Keratinocyte (primary cell): ENCODE data around the gene ITIH2. TPM values are rescaled to one million over a fixed set of nuclear protein-coding genes. Genes with fewer than 3 reads are reported as not detected.

Source experiments
- DNase-seq: peaks from one replicate; pipeline ENCODE4 v3.0.0-alpha.2; 2011; ENCODE audit warnings: low read depth, missing footprints, low spot score
- FAIRE-seq: peaks from 2 replicates; lab custom pipeline; 2011; peaks lifted over from hg19 to GRCh38; lab: Jason Lieb, UNC
- H2AFZ ChIP-seq: 2 replicates; pipeline ENCODE4 v1.6.0; 2012; ENCODE audit warnings: low read length, control low read depth, inconsistent platforms; ENCODE audit not compliant: control insufficient read depth
- H3K27ac ChIP-seq: 2 replicates; pipeline ENCODE4 v1.5.1; 2011; ENCODE audit warnings: low read length; ENCODE audit not compliant: control insufficient read depth, insufficient read depth
- H3K27me3 ChIP-seq: 3 replicates; pipeline ENCODE4 v1.6.0; 2011; ENCODE audit warnings: low read length; ENCODE audit not compliant: control insufficient read depth, insufficient read depth; ENCODE audit errors: extremely low read depth
- H3K36me3 ChIP-seq, 2 experiments: 2 replicates in 1 of 2; 3 replicates in 1 of 2; pipeline ENCODE4 v1.5.1; 2011; ENCODE audit warnings: low read length in 2 of 2, mild to moderate bottlenecking in 1 of 2; ENCODE audit not compliant: control insufficient read depth in 2 of 2, insufficient read depth in 2 of 2; ENCODE audit errors: extremely low read depth in 1 of 2
- H3K4me1 ChIP-seq: 3 replicates; pipeline ENCODE4 v1.5.1; 2011; ENCODE audit warnings: low read length; ENCODE audit not compliant: control insufficient read depth, insufficient read depth; ENCODE audit errors: extremely low read depth
- H3K4me2 ChIP-seq: 3 replicates; pipeline ENCODE4 v1.6.0; 2011; ENCODE audit warnings: low read depth, low read length; ENCODE audit not compliant: control insufficient read depth, insufficient read depth; ENCODE audit errors: extremely low read depth
- H3K4me3 ChIP-seq, 3 experiments: fragments of 200-600 bp in 1 of 3; sonication (generic) in 1 of 3; 2 replicates in 2 of 3; 3 replicates in 1 of 3; pipeline ENCODE4 v1.5.1; 2011 to 2016; ENCODE audit warnings: low read length in 3 of 3, mild to moderate bottlenecking in 3 of 3, control low read depth in 2 of 3, inconsistent platforms in 1 of 3, low read depth in 1 of 3, mixed read lengths in 1 of 3, mixed run types in 1 of 3, moderate library complexity in 1 of 3; ENCODE audit not compliant: control insufficient read depth in 2 of 3, insufficient read depth in 2 of 3; ENCODE audit errors: extremely low read depth in 1 of 3
- H3K79me2 ChIP-seq: 2 replicates; pipeline ENCODE4 v1.6.0; 2012; ENCODE audit warnings: low read length; ENCODE audit not compliant: control insufficient read depth, insufficient read depth
- H3K9ac ChIP-seq: 3 replicates; pipeline ENCODE4 v1.6.0; 2011; ENCODE audit warnings: low read length; ENCODE audit not compliant: control insufficient read depth, insufficient read depth; ENCODE audit errors: extremely low read depth
- H3K9me1 ChIP-seq: 3 replicates; pipeline ENCODE4 v1.6.0; 2011; ENCODE audit warnings: low read length; ENCODE audit not compliant: control insufficient read depth, insufficient read depth; ENCODE audit errors: extremely low read depth
- H3K9me3 ChIP-seq: 2 replicates; pipeline ENCODE4 v1.5.1; 2012; ENCODE audit warnings: low read depth, low read length; ENCODE audit not compliant: control insufficient read depth
- H4K20me1 ChIP-seq: 3 replicates; pipeline ENCODE4 v1.6.0; 2011; ENCODE audit warnings: low read length; ENCODE audit not compliant: control insufficient read depth, insufficient read depth; ENCODE audit errors: extremely low read depth
- CTCF ChIP-seq, 3 experiments: IDR thresholded peaks in 1 of 3; conservative IDR thresholded peaks in 1 of 3; optimal IDR thresholded peaks in 1 of 3; 2 replicates in 2 of 3; 3 replicates in 1 of 3; pipeline versions ENCODE3 to v1.5.1; 2011; ENCODE audit warnings: low read length in 3 of 3, mild to moderate bottlenecking in 3 of 3, moderate library complexity in 2 of 3, control low read depth in 1 of 3, inconsistent platforms in 1 of 3; ENCODE audit not compliant: insufficient read depth in 2 of 3; ENCODE audit errors: extremely low read depth in 1 of 3
- EZH2 ChIP-seq: IDR thresholded peaks from one replicate; pipeline ENCODE4 v1.6.1; 2012; ENCODE audit warnings: inconsistent platforms, mild to moderate bottlenecking, low read length, moderate library complexity
- dilution Hi-C: fragments of 300-500 bp; cut with MboI; formaldehyde crosslinking; loops from one replicate; pipeline ENCODE4 v1.7.0; 2020; ENCODE audit warnings: low sequenced_read_pairs; ENCODE audit not compliant: extremely low pct_ligation_motif_present
- polyA plus RNA-seq, 5 experiments: library from polyadenylated mRNA; depleted of rRNA in 3 of 5; stranded (reverse) in 3 of 5; stranded (forward) in 1 of 5; unstranded in 1 of 5; fragments of >200 nt; gene quantifications; 1 replicate in 1 of 5; 2 replicates in 3 of 5; 3 replicates in 1 of 5; pipeline versions ENCODE4 v1.2.1 to v1.2.3, GENCODE V29; 2011 to 2012; ENCODE audit warnings: missing spikeins in 2 of 5, low read depth in 1 of 5, low replicate concordance in 1 of 5

The ITIH2 gene
- polyA plus RNA-seq, 1 donor (not counting 4 experiments of a cell fraction or from before 2014, with no cell fraction given) = not detected

GRCh38 chr10:7667262-7668141, 35.6 kb upstream of the ITIH2 start:
- no peak overlapping the region for H3K4me2 ChIP-seq
- no peaks in the 10 kb centered on the region for H3K9me1 ChIP-seq
- FAIRE-seq = no peak
- H3K9me3 ChIP-seq = no peaks in the 10 kb centered on the region
- H3K27me3 ChIP-seq = peaks cover 33% of the 10 kb centered on the region
- no peaks in the 10 kb centered on the region for H3K79me2 ChIP-seq
- no peak overlapping the region for H3K9ac ChIP-seq
- H3K36me3 ChIP-seq = no peaks in the 10 kb centered on the region
- TF ChIP-seq EZH2 (no peak), CTCF (optimal IDR thresholded peaks at IDR 0.05 in 1 of 3, IDR thresholded peaks at IDR 0.05 in 1 of 3, conservative IDR thresholded peaks at IDR 0.05 in 1 of 3; ENCODE audit: extremely low read depth in 1 of 3, insufficient read depth in 2 of 3, low read length in 3 of 3) (no peak)
- no peak for DNase-seq
- H3K27ac ChIP-seq = no peak overlapping the region
- no peak overlapping the region for H2AFZ ChIP-seq
- peaks cover 4% of the 10 kb centered on the region for H3K4me1 ChIP-seq
- dilution Hi-C loops = no loop called here
- H4K20me1 ChIP-seq = no peaks in the 10 kb centered on the region
- H3K4me3 ChIP-seq = no peak overlapping the region

DNA sequence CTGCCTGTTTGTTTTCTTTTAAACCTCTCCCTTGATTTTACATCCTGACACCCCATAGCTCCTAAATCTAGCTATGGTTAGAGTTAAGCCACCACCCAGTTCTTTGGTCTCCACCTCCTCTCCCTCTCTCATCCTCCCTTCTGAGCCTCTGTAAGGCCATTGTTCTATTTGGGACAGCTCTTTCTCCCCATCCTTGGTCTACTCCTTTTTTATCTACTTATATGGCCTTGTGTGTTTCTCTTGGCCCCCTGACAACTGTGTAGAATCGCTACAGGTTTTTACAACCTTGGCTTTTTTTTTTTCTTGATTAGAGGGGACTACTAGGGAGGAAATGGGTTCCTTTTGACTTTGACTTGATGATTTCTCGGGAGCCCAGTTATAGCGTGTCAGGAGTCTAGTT, 33.0 kb upstream of the ITIH2 start:
- Histone ChIP-seq H3K4me2 (no peak overlapping the region), H3K9ac (no peak overlapping the region), H2AFZ (no peak overlapping the region), H3K36me3 (no peaks in the 10 kb centered on the region), H3K9me3 (no peaks in the 10 kb centered on the region), H3K27ac (no peak overlapping the region), H3K79me2 (no peaks in the 10 kb centered on the region), H4K20me1 (no peaks in the 10 kb centered on the region), H3K27me3 (peaks cover 30% of the 10 kb centered on the region), H3K9me1 (no peaks in the 10 kb centered on the region), H3K4me1 (peaks cover 4% of the 10 kb centered on the region), H3K4me3 (no peak overlapping the region)
- dilution Hi-C loops = no loop called here
- FAIRE-seq (no peak), DNase-seq (no peak)
- TF ChIP-seq EZH2 = no peak
- no peak for TF ChIP-seq CTCF (optimal IDR thresholded peaks at IDR 0.05 in 1 of 3, IDR thresholded peaks at IDR 0.05 in 1 of 3, conservative IDR thresholded peaks at IDR 0.05 in 1 of 3; ENCODE audit: extremely low read depth in 1 of 3, insufficient read depth in 2 of 3, low read length in 3 of 3)
